GM19025 (cell line): ENCODE measurements around the gene FERMT3.
"Not testable (repeated sequence)": the region's sequence is repeated elsewhere in the genome, so short reads cannot be mapped to it uniquely, and the experiment has no call there.

ENCODE experiments used
- ATAC-seq: cut with Tn5 transposase; IDR thresholded peaks from one replicate; pipeline ENCODE4 v1.9.1; 2021; ENCODE audit warnings: mild to moderate bottlenecking, low read depth, moderate library complexity; ENCODE audit not compliant: unreplicated experiment

Gene FERMT3

DNA sequence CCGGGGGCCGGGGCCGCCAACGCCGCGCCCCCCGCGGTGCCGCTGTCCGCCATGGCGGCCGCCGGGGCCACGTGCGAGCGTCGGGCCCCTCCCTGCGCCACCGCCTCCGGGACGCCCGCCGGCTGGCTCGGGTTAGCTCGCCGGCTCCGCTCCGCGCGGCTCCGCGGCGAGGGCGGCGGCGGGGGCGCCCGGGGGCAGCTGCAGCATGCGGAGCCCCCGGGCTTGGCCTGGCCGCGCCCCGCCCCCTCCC is 40.0 kb downstream of the FERMT3 start:
- ATAC-seq, result not testable (repeated sequence)

DNA sequence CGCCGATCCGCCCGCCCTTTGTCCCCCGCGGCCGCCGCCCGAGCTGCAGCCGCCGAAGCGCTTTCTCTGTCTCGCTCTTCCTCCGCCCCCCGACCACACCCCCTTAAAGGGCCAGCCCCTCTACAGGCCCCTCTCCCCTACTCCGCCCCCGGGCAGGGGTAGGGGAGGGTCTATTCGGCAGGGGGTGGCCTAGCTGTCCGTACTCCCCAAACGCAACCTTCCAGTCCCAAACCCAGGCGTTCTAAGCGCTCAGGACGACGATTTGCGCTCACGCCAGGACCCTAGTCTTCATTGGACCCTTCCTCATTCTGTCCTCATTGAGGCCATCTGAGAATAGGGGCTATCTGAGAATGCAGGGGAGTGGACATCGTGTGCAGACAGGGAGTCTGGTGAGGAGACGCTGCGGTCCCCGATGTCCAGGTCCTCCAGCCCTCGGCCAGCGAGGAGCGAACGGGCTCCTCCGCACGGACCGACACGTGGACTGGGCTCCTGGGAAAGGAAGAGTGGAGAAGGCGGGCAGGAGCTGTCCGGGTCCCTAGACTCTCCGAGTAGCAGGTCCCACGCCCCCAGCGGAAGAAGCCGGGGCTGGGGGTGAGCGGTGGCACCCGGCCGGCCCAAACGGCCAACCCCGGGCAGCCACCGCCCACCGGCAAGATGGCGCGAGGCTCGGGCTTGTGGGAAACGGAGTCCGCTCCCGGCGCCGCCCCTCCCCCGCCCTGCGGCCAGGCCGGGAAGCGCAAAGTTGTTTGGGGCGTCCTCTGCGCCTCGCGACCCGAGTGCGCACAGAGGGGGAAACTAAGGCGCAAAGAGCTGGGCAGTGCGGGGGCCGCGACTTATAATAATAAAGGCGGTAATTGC is 40.6 kb downstream of the FERMT3 start, which contains the start of gene PPP1R14B:
Gene PPP1R14B, minus strand, starts transcription at position 73 of the 858 bp plus-strand sequence. CDS start 270 bp downstream, outside the sequence.
- ATAC-seq, result no peak

DNA sequence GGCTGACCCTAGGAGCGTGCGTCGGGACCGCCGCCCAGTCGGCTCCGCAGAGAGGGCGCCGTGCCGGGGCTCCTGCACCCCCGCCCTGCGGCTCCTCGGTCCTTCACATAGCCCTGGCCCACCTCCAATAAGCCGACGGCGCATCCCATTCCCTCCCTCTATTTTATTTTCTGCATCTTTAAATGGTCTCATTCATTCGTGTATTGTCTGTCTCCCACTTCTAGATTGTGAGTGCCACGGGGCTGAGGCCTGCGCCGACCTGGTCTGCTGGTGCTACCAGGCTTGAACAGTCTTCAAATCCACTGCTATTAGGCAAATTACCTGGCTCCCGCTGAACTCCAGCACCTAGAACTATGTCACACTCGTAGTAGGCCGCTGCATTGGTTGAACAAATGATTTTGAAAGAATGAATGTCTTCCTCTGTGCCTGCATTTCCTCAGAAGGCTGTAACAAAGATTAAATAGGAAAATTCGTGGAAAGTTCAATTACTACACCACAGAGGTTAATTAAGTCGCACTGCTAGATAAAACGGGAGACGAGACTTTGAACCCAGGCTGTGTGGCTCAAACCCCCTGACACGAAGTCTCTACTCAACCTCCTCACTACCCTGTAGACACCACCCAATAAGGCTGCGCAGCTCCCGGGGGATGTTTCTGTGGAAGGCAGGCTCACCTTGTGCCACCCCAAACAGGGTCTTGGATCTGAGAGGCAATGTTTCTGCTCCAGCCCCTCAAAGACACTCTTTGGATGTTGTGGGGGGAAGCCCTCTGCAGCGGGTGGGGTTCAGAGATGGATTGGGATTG is 41.4 kb downstream of the FERMT3 start:
- ATAC-seq, result no peak

DNA sequence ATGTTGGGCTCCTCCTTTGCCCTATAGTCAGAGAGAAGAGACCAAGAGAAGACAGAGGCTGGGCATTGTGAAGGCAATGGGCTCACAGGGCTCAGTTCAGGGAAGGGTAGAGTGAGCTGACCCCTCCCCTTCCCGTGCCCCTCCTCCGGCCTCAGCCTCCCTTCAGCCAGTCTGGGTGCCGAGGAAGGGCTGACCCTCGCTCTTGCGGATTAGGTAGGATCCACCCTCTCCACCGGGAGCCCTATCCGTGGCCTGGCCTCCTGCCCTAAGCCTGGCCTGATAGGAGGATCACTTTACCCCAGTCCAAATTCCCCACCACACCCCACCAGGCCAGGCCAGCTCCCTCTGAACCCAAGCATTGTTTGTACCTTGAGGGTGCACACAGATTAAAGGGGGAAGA is 42.1 kb downstream of the FERMT3 start:
- no peak for ATAC-seq

DNA sequence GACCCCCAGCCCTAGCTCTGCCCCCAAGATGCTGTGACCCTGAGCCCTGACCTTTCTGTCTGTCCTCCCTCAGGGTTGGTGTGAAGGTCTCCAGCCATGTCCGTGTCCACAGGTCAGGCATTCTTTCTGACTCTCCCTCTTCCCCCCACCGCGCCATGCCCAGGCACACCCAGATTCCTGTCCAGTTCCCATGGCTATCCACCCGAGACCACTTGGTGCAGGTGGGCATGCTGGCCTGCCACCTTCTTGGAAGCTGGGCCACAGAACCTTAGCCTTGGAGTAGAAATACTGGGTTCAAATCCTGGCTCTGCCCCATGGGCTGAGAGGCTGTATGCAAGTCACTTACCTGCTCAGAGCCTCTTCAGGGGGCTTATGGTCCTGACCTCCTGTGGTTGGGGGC is 42.5 kb downstream of the FERMT3 start:
- no peak for ATAC-seq

DNA sequence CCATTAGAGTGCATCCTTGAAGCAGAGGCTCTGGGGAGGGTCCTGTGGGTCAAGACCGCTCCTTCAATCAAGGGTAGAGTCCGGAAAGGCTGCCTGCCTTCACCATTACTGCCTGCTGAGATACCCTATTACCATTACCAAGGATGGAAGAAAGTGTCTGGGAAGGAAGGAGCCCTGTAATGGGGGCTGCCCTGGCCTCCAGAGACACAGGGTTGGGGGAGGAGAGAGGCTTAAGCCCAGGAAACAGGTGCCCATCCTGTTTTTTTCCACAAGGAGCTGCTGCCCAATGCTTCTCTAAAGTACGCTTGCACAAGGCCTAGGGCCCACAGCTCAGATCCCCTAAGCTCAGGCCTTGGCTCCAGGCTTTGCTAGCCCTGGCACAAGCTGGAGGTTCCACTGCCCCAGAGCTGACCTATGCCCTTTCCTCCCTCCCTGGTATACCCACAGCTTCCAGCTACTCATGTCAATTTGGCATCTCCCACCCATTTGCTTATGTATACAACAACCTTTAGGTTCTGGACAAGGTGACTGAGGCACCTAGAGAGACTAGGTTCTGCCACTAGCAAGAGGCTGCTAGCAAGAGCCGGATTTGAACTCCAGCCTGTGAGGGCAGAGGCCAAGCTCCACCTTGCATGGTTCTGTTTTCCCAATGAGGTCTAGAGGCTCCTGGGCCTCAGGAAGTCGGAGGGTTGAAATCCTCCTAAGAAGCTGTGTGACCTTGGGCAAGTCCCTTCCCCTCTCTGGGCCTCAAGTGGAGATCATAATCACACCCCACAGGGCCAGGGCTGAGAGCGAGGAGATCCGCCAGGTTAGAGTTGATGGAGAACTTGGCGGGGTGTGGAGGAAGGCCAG is 43.3 kb downstream of the FERMT3 start:
- no peak for ATAC-seq

DNA sequence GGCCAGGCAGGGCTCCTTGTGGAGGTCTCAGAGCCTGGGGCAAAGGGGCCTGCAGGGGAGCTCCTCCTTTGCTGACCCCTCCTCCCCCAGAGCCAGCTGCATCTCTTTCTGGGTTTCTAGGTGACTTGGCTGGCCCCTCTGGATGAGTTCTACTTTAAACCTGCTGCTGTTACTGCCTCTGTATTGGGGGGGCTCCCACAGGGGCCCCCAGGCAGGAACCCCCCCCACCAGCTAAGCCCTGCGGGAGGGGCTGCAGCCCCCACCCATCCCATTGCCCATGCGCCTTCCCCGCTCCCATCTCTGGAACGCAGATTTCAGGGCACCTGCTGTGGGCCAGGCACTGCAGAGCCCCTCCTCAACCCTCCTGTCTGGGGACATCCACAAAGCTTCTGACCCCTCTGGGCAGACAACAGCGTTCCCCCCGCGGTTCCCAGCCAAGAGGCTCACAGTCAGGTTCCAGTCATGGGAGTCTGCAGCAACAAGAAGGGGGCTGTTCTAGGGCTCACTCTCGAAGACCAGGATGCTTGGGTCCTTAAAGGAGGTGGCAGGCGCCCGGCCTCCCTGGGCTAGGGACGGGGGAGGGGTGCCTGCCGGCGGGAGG is 44.0 kb downstream of the FERMT3 start:
- no peak for ATAC-seq

DNA sequence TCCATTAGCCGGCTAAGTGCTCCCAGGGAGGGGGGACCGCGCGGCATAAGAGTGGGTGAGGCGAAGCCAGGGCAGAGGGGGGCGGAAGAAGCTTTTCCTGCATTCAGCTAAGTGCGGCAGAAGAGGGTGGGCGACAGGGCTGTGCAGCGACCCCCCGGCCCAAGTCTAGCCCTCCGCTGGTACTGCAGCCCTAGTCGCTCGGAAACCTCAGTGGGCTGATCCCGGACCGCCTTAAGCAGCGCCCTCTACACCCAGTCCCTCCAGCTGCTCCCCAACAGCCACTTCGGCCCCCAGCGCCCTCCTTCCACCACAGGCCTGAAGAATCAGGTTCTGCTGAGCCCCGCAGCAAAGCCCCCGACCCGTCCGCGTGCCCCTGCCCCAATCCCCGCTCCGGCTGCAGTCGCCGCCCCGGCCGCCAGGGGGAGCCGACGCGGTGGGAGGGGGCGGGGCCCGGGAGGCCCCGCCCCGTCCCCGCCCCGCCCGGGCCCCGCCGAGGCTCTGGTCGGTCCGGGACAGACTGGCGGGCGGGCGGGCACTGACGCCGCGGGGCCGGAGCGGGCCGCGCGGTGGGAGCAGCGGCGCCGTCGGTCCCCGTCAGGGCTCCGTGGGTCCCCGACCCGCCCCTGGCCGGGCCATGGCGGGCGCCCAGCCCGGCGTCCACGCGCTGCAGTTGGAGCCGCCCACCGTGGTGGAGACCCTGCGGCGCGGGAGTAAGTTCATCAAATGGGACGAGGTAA is 44.7 kb downstream of the FERMT3 start, which contains the start of gene PLCB3:
Gene PLCB3, plus strand, starts transcription at position 515 of the 737 bp plus-strand sequence. Its CDS starts 120 bp downstream, at position 635.
- ATAC-seq, result peak; percentile 50

DNA sequence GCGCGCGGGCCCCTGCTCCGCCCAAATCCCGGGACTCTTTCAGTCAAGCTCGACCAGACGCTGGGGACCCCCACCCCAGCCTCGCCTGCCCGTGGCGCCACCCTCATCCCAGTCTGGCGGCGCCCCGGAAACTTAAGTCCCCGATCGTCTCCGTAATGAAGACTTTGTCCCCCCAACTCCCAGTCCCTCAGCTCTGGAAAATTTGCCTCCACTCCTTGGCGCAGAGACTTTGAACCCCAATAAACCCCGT is 45.2 kb downstream of the FERMT3 start:
- no peak for ATAC-seq

DNA sequence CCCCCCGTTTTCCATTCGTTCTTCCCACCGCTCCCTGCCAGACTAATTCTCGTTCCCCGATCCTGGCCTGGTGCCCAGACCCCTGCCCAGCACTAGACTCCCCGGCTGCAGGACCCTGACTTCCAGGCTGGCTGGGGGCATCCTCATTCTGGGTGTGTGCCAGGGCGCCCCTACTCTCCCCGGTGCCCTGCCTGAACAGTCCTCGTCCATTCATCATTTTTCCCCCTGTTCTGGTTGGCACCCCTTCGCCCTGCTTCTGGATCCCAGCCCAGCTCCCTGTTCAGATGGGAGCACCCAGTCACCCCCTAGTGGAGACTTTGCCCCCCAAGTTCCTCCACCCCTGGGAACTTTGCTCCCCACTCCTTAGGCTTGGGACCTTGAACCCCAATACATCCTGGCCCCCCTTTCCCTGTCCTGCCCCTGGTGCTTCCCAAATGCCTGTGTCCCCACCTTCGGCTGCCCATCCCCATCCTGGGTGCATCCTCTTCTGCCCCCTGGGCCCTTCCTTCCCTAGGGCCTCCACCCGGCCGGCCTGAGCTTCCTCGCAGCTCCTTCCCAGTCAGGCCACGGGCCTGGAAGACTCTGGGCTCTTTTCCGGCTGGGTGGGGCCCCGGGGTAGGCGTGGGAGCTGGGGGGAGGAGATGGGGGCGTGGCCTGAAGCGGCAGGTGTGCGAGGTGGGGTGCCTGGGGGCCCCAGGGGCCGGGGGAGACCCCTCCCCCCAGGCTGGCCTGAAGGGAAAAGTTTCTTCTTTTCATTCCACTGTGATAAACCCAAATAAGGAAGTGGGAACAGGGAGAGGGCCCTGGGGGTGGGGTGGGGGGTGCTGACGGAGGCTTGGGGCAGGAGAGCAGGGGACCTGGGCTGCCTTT is 45.7 kb downstream of the FERMT3 start:
- no peak for ATAC-seq

DNA sequence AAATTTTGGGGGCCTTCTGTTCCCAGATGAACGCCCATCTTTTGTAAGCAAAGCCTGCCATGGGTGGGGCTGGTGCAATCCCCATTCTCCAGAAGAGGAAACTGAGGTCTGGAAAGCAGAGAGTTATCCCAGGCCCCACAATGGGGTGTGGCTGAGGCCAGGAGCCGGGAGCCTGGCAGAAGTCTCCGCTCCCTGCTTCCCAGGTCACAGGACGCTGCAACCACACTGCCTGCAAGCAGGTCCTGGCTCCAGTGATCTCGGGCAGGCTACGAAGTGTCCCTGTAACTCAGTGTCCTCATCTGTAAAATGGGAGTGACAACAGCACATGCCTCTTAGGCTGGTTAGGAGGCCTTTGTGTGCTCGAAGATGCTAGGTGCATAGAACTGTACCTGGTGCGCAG is 46.5 kb downstream of the FERMT3 start:
- no peak for ATAC-seq

DNA sequence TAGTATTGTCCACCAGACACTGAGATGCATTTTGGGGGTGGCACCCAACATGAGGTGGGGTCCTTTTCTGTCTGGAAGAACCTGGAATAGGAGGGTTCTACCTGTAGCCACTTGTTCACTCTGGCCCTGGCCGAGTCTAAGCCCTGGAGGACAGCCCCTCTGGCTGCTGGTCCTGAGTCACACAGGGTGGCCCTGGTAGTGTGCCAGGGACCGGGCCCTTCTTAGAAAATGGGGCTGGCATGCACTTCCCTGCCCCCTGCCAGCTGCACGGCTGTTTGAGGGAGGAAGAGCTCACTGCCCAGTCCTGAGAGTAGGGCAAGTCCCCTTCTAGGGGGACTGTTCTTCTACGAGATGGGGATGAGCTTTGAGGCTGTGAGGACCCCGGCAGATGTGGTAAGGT is 47.0 kb downstream of the FERMT3 start:
- ATAC-seq, result no peak

DNA sequence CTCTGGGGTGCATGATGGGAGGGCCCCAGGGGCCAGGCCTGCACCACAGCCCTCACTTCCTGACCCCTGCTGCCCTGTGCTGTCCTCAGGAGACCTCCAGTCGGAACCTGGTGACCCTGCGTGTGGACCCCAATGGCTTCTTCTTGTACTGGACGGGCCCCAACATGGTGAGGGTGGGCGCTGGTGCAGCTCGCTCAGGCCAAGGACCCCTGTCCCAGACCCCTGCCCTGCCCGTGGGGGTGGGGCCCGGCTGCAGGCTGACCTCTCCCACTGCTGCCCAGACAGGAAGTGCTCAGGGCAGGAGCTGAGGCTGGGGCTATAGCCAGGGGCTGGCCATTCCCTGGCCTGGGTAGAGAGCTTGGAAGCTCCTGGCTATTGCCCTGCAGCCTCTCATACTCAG is 47.8 kb downstream of the FERMT3 start:
- no peak for ATAC-seq

DNA sequence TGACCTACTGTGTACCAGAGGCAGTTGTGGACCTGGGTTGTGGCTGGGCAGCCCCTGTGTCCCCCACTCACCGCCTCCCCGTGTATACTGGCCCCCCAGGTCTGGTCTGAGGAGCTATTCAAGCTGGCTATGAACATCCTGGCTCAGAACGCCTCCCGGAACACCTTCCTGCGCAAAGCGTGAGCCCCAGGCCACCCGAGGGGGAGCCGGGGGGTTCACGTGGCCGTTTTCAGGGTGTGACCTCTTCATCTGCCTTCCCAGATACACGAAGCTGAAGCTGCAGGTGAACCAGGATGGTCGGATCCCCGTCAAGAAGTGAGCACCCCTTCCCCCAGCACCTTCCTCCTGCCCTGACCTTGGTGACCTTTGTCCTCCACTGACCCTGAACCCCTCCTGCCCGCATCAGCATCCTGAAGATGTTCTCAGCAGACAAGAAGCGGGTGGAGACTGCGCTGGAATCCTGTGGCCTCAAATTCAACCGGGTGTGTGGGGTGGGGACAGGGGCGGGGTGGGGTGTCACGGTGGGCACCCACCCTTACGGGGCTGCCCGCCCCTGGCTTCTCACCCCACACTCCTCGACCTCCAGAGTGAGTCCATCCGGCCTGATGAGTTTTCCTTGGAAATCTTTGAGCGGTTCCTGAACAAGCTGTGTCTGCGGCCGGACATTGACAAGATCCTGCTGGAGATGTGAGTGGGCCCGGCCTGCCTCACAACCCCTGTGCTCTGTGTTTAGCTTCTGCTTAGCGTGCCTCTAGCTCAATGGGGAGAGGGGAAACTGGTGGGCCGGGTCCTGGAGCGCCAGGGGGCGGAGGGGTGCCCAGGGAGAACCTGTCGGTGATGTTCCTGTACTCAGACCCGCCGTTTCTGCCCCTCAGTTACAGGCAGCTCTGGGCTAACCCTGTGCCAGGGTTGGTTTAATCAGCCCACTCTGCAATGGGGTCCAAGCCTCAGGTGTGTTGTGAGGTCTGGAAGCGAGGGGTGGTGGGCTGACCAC is 48.9 kb downstream of the FERMT3 start:
- no peak for ATAC-seq

DNA sequence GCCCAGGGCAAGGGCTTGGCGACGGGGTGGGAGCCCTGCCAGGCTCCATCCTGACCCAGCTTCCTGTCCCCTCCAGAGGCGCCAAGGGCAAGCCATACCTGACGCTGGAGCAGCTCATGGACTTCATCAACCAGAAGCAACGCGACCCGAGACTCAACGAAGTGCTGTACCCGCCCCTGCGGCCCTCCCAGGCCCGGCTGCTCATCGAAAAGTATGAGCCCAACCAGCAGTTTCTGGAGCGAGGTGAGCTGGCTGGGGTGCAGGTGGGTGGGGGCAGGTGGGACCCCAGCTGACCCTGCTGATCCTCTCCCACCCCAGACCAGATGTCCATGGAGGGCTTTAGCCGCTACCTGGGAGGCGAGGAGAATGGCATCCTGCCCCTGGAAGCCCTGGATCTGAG is 49.8 kb downstream of the FERMT3 start:
- ATAC-seq, result no peak

DNA sequence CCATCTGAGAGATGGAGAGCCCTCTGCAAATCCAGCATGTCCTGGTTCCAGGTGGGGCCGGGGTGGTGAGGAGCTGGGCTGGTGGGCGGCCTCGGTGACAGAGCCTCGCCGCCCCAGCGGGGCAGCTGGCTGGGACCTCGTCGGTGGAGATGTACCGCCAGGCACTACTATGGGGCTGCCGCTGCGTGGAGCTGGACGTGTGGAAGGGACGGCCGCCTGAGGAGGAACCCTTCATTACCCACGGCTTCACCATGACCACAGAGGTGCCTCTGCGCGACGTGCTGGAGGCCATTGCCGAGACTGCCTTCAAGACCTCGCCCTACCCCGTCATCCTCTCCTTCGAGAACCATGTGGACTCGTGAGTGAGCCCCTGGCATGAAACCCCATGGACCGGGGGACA is 51.8 kb downstream of the FERMT3 start:
- ATAC-seq, result no peak

DNA sequence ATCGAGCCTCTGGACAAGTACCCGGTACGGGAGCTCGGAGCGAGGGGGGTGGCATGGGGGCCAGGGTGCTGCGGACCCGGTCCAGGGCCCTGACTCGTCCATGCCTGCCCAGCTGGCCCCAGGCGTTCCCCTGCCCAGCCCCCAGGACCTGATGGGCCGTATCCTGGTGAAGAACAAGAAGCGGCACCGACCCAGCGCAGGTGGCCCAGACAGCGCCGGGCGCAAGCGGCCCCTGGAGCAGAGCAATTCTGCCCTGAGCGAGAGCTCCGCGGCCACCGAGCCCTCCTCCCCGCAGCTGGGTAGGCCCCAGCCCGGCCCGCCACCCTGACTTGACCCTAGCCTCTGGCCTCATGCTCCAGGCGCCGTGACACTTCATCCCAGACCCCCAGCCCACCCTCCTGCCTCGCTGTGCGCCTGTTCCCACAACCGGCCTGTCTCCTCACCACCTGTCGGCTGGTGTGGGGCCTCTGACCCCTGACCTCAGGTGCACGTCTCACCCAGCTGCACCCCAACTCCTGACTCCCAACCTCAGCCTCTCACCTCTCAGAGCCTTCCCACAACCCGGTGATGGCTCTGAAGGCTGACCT is 52.5 kb downstream of the FERMT3 start:
- ATAC-seq, result no peak
